ENCODE data around the gene RNU6-8.

The RNU6-8 gene

GRCh38 chr14:32202998-32203882 is at the start of gene RNU6-8:
Gene RNU6-8, minus strand, starts transcription at chr14:32203269.
- peaks cover 6% of the 10 kb centered on the region for H3K27me3 Mint-ChIP-seq (ENCODE audit: low read depth)
- peaks cover 12% of the 10 kb centered on the region for H3K4me1 Mint-ChIP-seq
- TF ChIP-seq CTCF (IDR thresholded peaks at IDR 0.05; ENCODE audit: unreplicated experiment in 3 of 3), result no peak
- H3K36me3 Mint-ChIP-seq (ENCODE audit: low read depth), result no peaks in the 10 kb centered on the region
- H3K9me3 Mint-ChIP-seq, result no peaks in the 10 kb centered on the region
- H3K27ac Mint-ChIP-seq, result peak within 1 kb of the TSS; percentile 99 to 100 (median 99)
- peak within 1 kb of the TSS; percentile 94 to 95 (median 94) for H3K4me3 Mint-ChIP-seq

- Mint-ChIP-seq H3K27me3 (ENCODE audit: low read depth) (no peaks in the 10 kb centered on the region), H3K9me3 (no peaks in the 10 kb centered on the region), H3K27ac (no peak overlapping the region), H3K4me1 (peaks cover 27% of the 10 kb centered on the region), H3K36me3 (ENCODE audit: low read depth) (no peaks in the 10 kb centered on the region), H3K4me3 (no peak overlapping the region)
- peak; percentile 74 to 82 (median 78) for TF ChIP-seq CTCF (IDR thresholded peaks at IDR 0.05; ENCODE audit: unreplicated experiment in 3 of 3)
Observed at GRCh38 chr14:32252030-32252670, 49.1 kb upstream of the RNU6-8 start.

GRCh38 chr14:32251530-32251929 is 48.5 kb upstream of the RNU6-8 start:
- no peaks in the 10 kb centered on the region for H3K36me3 Mint-ChIP-seq (ENCODE audit: low read depth)
- H3K27ac Mint-ChIP-seq, result no peak overlapping the region
- H3K9me3 Mint-ChIP-seq, result no peaks in the 10 kb centered on the region
- no peak overlapping the region for H3K4me3 Mint-ChIP-seq
- no peak for TF ChIP-seq CTCF (IDR thresholded peaks at IDR 0.05; ENCODE audit: unreplicated experiment in 3 of 3)
- H3K27me3 Mint-ChIP-seq (ENCODE audit: low read depth), result no peaks in the 10 kb centered on the region
- H3K4me1 Mint-ChIP-seq, result peaks cover 24% of the 10 kb centered on the region

- no peak overlapping the region for H3K27ac Mint-ChIP-seq
- H3K4me1 Mint-ChIP-seq, result peaks cover 16% of the 10 kb centered on the region
- no peaks in the 10 kb centered on the region for H3K9me3 Mint-ChIP-seq
- H3K4me3 Mint-ChIP-seq, result no peak overlapping the region
- no peak for TF ChIP-seq CTCF (IDR thresholded peaks at IDR 0.05; ENCODE audit: unreplicated experiment in 3 of 3)
- H3K36me3 Mint-ChIP-seq (ENCODE audit: low read depth), result no peaks in the 10 kb centered on the region
- no peaks in the 10 kb centered on the region for H3K27me3 Mint-ChIP-seq (ENCODE audit: low read depth)
Observed at GRCh38 chr14:32250681-32251080, 47.6 kb upstream of the RNU6-8 start.

- Mint-ChIP-seq H3K9me3 (no peaks in the 10 kb centered on the region), H3K36me3 (ENCODE audit: low read depth) (no peaks in the 10 kb centered on the region), H3K27ac (no peak overlapping the region), H3K4me1 (peaks cover 9% of the 10 kb centered on the region), H3K27me3 (ENCODE audit: low read depth) (no peaks in the 10 kb centered on the region), H3K4me3 (no peak overlapping the region)
- no peak for TF ChIP-seq CTCF (IDR thresholded peaks at IDR 0.05; ENCODE audit: unreplicated experiment in 3 of 3)
Observed at GRCh38 chr14:32249780-32250179, 46.7 kb upstream of the RNU6-8 start.

Data from nephron (organoid).